Astrocyte (in vitro differentiated cells and primary cell): ENCODE data around the gene SH2B3. TPM values are rescaled to one million over a fixed set of nuclear protein-coding genes. Genes with fewer than 3 reads are reported as not detected.

ENCODE experiments used
- DNase-seq: peaks from one replicate; pipeline ENCODE4 v3.0.0-alpha.2; 2010; ENCODE audit warnings: low read depth
- FAIRE-seq: peaks from 2 replicates; lab custom pipeline; 2011; peaks lifted over from hg19 to GRCh38; lab: Jason Lieb, UNC
- H2AFZ ChIP-seq: 2 replicates; pipeline ENCODE4 v1.6.0; 2012; ENCODE audit warnings: low read depth, low read length, inconsistent platforms
- H3K27ac ChIP-seq: 2 replicates; pipeline ENCODE4 v1.5.1; 2011; ENCODE audit warnings: low read depth, low read length, inconsistent platforms
- H3K27me3 ChIP-seq: 2 replicates; pipeline ENCODE4 v1.6.0; 2011; ENCODE audit warnings: low read length, inconsistent platforms; ENCODE audit not compliant: insufficient read depth
- H3K36me3 ChIP-seq: 2 replicates; pipeline ENCODE4 v1.5.1; 2011; ENCODE audit warnings: low read length, inconsistent platforms; ENCODE audit not compliant: insufficient read depth
- H3K4me1 ChIP-seq: 2 replicates; pipeline ENCODE4 v1.5.1; 2011; ENCODE audit warnings: low read length, inconsistent platforms; ENCODE audit not compliant: insufficient read depth
- H3K4me2 ChIP-seq: 2 replicates; pipeline ENCODE4 v1.6.0; 2012; ENCODE audit warnings: low read length, inconsistent platforms
- H3K4me3 ChIP-seq: 2 replicates; pipeline ENCODE4 v1.5.1; 2011; ENCODE audit warnings: low read depth, mild to moderate bottlenecking, low read length, inconsistent platforms; ENCODE audit not compliant: insufficient read depth
- H3K79me2 ChIP-seq: 2 replicates; pipeline ENCODE4 v1.6.0; 2012; ENCODE audit warnings: mild to moderate bottlenecking, low read length, inconsistent platforms; ENCODE audit not compliant: insufficient read depth
- H3K9ac ChIP-seq: 2 replicates; pipeline ENCODE4 v1.6.0; 2012; ENCODE audit warnings: mild to moderate bottlenecking, low read length, inconsistent platforms
- H3K9me3 ChIP-seq: 2 replicates; pipeline ENCODE4 v1.5.1; 2012; ENCODE audit warnings: low read depth, mild to moderate bottlenecking, low read length, inconsistent platforms; ENCODE audit not compliant: insufficient read depth
- H4K20me1 ChIP-seq: 2 replicates; pipeline ENCODE4 v1.6.0; 2012; ENCODE audit warnings: low read length, inconsistent platforms; ENCODE audit not compliant: insufficient read depth
- H3K27ac Mint-ChIP-seq: one replicate; pipeline ENCODE4 v1.8.0; 2021; ENCODE audit warnings: mild to moderate bottlenecking, mixed read lengths; ENCODE audit not compliant: unreplicated experiment
- H3K27me3 Mint-ChIP-seq: one replicate; pipeline ENCODE4 v1.8.0; 2021; ENCODE audit warnings: low read depth, mixed read lengths; ENCODE audit not compliant: unreplicated experiment
- H3K36me3 Mint-ChIP-seq: one replicate; pipeline ENCODE4 v1.8.0; 2021; ENCODE audit warnings: low read depth, mixed read lengths; ENCODE audit not compliant: unreplicated experiment
- H3K4me1 Mint-ChIP-seq: one replicate; pipeline ENCODE4 v1.8.0; 2021; ENCODE audit warnings: low read depth, mixed read lengths; ENCODE audit not compliant: unreplicated experiment
- H3K4me3 Mint-ChIP-seq: one replicate; pipeline ENCODE4 v1.8.0; 2021; ENCODE audit warnings: mild to moderate bottlenecking, moderate library complexity, mixed read lengths; ENCODE audit not compliant: unreplicated experiment
- H3K9me3 Mint-ChIP-seq: one replicate; pipeline ENCODE4 v1.8.0; 2021; ENCODE audit warnings: mild to moderate bottlenecking, mixed read lengths; ENCODE audit not compliant: unreplicated experiment
- CTCF ChIP-seq: IDR thresholded peaks from 2 replicates; pipeline ENCODE4 v1.5.1; 2011; ENCODE audit warnings: low read depth, mild to moderate bottlenecking, inconsistent platforms, low read length, moderate library complexity; ENCODE audit not compliant: insufficient read depth
- EZH2 ChIP-seq: IDR thresholded peaks from 2 replicates; pipeline ENCODE4 v1.6.1; 2012; ENCODE audit warnings: mild to moderate bottlenecking, low read length, inconsistent platforms; ENCODE audit not compliant: insufficient read depth
- total RNA-seq: library from RNA; stranded (reverse); gene quantifications from 2 replicates; pipeline ENCODE4 v1.2.1, GENCODE V29; 2021

SH2B3 gene
- total RNA-seq, 1 donor from 2014 or later, result 23.6 TPM

GRCh38 chr12:111408686-111409402, 3.1 kb downstream of the SH2B3 start:
- H3K27me3 Mint-ChIP-seq, result no peaks in the 10 kb centered on the region
- Histone ChIP-seq H3K9me3 (no peaks in the 10 kb centered on the region), H4K20me1 (peaks cover 34% of the 10 kb centered on the region), H3K4me2 (peak overlapping the region; percentile 93), H3K36me3 (no peaks in the 10 kb centered on the region), H3K4me1 (peaks cover 70% of the 10 kb centered on the region), H3K27ac (peak overlapping the region; percentile 75), H3K9ac (peak overlapping the region; percentile 91), H3K4me3 (peak overlapping the region; percentile 90), H2AFZ (no peak overlapping the region), H3K27me3 (no peaks in the 10 kb centered on the region), H3K79me2 (peaks cover 80% of the 10 kb centered on the region)
- FAIRE-seq (no peak), DNase-seq (no peak)
- H3K27ac Mint-ChIP-seq, result peak overlapping the region; percentile 47
- no peaks in the 10 kb centered on the region for H3K9me3 Mint-ChIP-seq
- TF ChIP-seq CTCF (no peak), EZH2 (no peak)
- peaks cover 43% of the 10 kb centered on the region for H3K4me1 Mint-ChIP-seq
- H3K4me3 Mint-ChIP-seq, result peak overlapping the region; percentile 60
- H3K36me3 Mint-ChIP-seq, result peaks cover 1% of the 10 kb centered on the region

- H3K36me3 ChIP-seq, result no peaks in the 10 kb centered on the region
- DNase-seq, result peak; percentile 44
- no peak overlapping the region for H2AFZ ChIP-seq
- H3K9me3 ChIP-seq, result no peaks in the 10 kb centered on the region
- H3K4me3 Mint-ChIP-seq, result no peak overlapping the region
- H3K27me3 Mint-ChIP-seq, result no peaks in the 10 kb centered on the region
- no peak for TF ChIP-seq CTCF
- TF ChIP-seq EZH2, result no peak
- H3K79me2 ChIP-seq, result peaks cover 86% of the 10 kb centered on the region
- H3K27ac Mint-ChIP-seq, result no peak overlapping the region
- H3K9me3 Mint-ChIP-seq, result no peaks in the 10 kb centered on the region
- peaks cover 42% of the 10 kb centered on the region for H3K4me1 Mint-ChIP-seq
- no peak for FAIRE-seq
- peaks cover 73% of the 10 kb centered on the region for H3K4me1 ChIP-seq
- peak overlapping the region; percentile 91 for H3K9ac ChIP-seq
- peaks cover 39% of the 10 kb centered on the region for H4K20me1 ChIP-seq
- H3K27me3 ChIP-seq, result no peaks in the 10 kb centered on the region
- peak overlapping the region; percentile 90 for H3K4me3 ChIP-seq
- peaks cover 1% of the 10 kb centered on the region for H3K36me3 Mint-ChIP-seq
- peak overlapping the region; percentile 93 for H3K4me2 ChIP-seq
- peak overlapping the region; percentile 75 for H3K27ac ChIP-seq
Measured at GRCh38 chr12:111409403-111409779, 3.7 kb downstream of the SH2B3 start.
